Thyroid gland (tissue), 4 donors: ENCODE measurements around the gene ZFR.

Experiments used
- CTCF ChIP-seq, 6 experiments: fragments of 200-600 bp in 3 of 6; fragments of 450-650 bp in 3 of 6; sonication (generic) in 3 of 6; IDR thresholded peaks; one replicate each; pipeline ENCODE4 v1.5.1; 2016 to 2019; ENCODE audit warnings: antibody characterized with exemption in 6 of 6, mild to moderate bottlenecking in 2 of 6, inconsistent platforms in 1 of 6, moderate library complexity in 1 of 6
- POLR2A ChIP-seq, 2 donors: fragments of 450-650 bp; IDR thresholded peaks; one replicate each; pipeline ENCODE4 v1.6.1; 2017; ENCODE audit warnings: antibody characterized with exemption in 2 of 2, mild to moderate bottlenecking in 2 of 2, moderate library complexity in 1 of 2

- TF ChIP-seq CTCF (IDR thresholded peaks at IDR 0.05) (no peak), POLR2A (IDR thresholded peaks at IDR 0.05) (no peak)
Measured at GRCh38 chr5:32317041-32317440, 127.5 kb downstream of the ZFR start.
